ENCODE results near the gene PCDHA10.
"Not testable (repeated sequence)": the region's sequence is repeated elsewhere in the genome, so short reads cannot be mapped to it uniquely, and the experiment has no call there.

PCDHA10 gene

DNA sequence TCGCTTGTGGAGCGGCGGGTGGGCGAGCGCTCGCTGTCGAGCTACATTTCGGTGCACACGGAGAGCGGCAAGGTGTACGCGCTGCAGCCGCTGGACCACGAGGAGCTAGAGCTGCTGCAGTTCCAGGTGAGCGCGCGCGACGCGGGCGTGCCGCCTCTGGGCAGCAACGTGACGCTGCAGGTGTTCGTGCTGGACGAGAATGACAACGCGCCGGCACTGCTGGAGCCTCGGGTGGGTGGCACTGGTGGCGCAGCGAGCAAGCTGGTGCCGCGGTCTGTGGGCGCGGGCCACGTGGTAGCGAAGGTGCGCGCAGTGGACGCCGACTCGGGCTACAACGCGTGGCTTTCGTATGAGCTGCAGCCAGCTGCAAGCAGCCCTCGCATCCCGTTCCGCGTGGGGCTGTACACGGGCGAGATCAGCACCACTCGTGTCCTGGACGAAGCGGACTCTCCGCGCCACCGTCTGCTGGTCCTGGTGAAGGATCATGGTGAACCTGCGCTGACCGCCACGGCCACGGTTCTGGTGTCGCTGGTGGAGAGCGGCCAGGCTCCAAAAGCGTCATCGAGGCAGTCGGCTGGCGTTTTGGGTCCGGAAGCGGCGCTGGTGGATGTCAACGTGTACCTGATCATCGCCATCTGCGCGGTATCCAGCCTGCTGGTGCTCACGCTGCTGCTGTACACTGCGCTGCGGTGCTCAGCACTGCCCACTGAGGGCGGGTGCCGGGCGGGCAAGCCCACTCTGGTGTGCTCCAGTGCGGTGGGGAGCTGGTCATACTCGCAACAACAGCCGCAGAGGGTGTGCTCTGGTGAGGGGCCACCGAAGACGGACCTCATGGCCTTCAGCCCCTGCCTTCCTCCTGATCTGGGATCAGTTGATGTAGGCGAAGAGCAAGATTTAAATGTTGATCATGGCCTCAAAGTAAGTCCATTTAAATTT, 12.6 kb upstream of the PCDHA10 start:
- DNase-seq = no peak

- DNase-seq = not testable (repeated sequence)
Measured at GRCh38 chr5:140848139-140849102, 7.3 kb upstream of the PCDHA10 start, which contains the start of gene PCDHA9. PCDHA9 (plus strand) TSS chr5:140848382; CDS start chr5:140848496, 114 bp downstream.

DNA sequence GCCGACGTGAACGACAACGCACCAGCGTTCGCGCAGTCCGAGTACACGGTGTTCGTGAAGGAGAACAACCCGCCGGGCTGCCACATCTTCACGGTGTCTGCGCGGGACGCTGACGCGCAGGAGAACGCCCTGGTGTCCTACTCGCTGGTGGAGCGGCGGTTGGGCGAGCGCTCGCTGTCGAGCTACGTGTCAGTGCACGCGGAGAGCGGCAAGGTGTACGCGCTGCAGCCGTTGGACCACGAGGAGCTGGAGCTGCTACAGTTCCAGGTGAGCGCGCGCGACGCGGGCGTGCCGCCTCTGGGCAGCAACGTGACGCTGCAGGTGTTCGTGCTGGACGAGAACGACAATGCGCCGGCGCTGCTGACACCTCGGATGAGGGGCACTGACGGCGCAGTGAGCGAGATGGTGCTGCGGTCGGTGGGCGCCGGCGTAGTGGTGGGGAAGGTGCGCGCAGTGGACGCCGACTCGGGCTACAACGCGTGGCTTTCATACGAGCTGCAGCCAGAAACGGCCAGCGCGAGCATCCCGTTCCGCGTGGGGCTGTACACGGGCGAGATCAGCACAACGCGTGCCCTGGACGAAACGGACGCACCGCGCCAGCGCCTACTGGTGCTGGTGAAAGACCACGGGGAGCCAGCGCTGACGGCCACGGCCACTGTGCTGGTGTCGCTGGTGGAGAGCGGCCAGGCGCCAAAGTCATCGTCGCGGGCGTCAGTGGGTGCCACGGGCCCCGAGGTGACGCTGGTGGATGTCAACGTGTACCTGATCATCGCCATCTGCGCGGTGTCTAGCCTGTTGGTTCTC, 5.7 kb upstream of the PCDHA10 start:
- not testable (repeated sequence) for DNase-seq

- no peak for DNase-seq
Measured at GRCh38 chr5:140857177-140857986, 1.7 kb downstream of the PCDHA10 start.

- DNase-seq = no peak
Measured at GRCh38 chr5:140857987-140858240, 2.2 kb downstream of the PCDHA10 start.

DNA sequence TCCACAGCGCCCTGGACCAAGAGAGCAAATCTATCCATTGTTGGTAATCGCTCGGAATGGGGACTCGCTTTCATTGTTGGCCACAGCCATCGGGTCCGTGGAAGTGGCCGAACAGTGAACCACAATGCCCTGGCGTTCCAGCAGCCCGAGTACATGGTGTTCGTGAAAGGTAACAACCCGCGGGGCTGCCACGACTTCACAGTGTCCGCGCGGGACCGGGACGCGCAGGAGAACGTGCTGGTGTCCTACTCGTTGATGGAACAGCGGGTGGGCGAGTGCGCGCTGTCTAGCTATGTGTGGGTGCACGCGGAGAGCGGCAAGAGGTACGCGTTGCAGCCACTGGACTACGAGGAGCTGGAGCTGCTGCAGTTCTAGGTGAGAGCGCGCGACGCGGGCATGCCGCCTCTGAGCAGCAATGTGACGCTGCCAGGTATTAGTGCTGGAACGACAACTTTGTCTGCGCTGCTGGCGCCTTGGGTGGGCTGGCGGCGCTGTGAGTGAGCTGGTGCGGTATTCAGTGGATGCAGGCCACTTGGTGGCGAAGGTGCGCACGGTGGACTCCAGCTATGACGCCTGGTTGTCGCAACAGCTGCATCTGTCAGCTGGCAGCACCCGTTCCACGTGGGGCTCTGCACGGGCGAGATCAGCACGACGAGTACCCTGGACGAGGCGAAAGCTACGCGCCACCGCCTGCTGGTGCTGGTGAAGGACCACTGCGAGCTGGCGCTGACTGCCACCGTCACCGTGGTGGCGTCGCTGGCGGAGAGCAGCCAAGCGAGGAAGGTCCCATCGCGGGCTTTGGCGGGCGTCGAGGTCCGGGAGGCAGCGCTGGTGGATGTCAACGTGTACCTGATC, 7.0 kb downstream of the PCDHA10 start:
- no peak for DNase-seq

GRCh38 chr5:140868721-140869554, 13.2 kb downstream of the PCDHA10 start, which contains the start of gene PCDHA11:
PCDHA11 (plus strand) TSS chr5:140868957; CDS start chr5:140869104, 147 bp downstream.
- DNase-seq = no peak

DNA sequence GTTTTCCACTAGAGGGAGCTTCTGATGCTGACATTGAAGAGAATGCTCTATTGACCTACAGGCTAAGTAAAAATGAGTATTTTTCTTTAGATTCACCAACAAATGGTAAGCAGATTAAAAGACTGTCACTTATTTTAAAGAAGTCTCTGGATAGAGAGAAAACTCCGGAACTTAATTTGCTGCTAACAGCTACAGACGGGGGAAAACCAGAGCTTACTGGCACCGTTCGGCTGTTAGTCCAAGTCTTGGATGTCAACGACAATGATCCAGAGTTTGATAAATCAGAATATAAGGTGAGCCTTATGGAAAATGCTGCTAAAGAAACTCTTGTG, 13.8 kb downstream of the PCDHA10 start:
- no peak for DNase-seq

- no peak for DNase-seq
Measured at GRCh38 chr5:140870221-140871201, 14.8 kb downstream of the PCDHA10 start.

DNA sequence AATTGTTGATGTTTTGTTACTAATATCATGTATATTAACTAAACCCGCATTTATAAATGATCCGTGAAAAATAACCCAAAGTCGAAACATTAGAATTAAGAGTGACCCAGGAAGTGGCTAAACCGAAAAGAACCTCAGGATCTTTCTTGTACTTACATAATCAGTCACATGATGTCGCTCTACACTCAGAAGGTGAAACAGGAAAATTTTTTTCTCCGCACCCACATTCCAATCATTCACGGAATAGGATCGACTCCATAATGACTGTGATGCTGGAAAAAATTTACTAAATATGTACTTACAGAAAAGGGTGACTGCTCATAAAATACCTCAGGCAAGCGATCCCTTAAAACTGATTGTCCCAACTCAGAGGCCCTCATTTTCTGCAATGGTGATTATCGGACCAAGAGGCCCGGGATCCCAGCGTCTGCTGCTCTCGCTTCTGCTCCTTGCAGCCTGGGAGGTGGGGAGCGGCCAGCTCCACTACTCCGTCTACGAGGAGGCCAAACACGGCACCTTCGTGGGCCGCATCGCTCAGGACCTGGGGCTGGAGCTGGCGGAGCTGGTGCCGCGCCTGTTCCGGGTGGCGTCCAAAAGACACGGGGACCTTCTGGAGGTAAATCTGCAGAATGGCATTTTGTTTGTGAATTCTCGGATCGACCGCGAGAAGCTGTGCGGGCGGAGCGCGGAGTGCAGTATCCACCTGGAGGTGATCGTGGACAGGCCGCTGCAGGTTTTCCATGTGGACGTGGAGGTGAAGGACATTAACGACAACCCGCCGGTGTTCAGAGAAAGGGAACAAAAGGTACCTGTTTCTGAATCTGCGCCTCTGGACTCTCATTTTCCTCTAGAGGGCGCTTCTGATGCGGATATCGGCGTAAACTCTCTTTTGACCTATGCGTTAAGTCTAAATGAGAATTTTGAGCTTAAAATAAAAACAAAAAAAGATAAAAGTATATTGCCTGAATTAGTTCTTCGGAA, 19.7 kb downstream of the PCDHA10 start, which contains the start of gene PCDHA12:
Gene PCDHA12, plus strand, starts transcription at position 224 of the 981 bp plus-strand sequence. Its CDS starts 165 bp downstream, at position 389.
- DNase-seq = no peak

GRCh38 chr5:140876541-140877261, 21.0 kb downstream of the PCDHA10 start:
- DNase-seq = not testable (repeated sequence)

DNA sequence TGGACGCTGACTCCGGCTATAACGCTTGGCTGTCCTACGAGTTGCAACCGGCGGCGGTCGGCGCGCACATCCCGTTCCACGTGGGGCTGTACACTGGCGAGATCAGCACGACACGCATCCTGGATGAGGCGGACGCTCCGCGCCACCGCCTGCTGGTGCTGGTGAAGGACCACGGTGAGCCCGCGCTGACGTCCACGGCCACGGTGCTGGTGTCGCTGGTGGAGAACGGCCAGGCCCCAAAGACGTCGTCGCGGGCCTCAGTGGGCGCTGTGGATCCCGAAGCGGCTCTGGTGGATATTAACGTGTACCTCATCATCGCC, 21.5 kb downstream of the PCDHA10 start:
- no peak for DNase-seq

GRCh38 chr5:140881889-140882590, 26.3 kb downstream of the PCDHA10 start, which contains the start of gene PCDHA13:
PCDHA13 (plus strand) TSS chr5:140882124; CDS start chr5:140882269, 145 bp downstream.
- DNase-seq = no peak

- peak; percentile 1 to 66 for DNase-seq
Measured at GRCh38 chr5:140882591-140882899, 26.8 kb downstream of the PCDHA10 start.

GRCh38 chr5:140883373-140883772, 27.7 kb downstream of the PCDHA10 start:
- DNase-seq = no peak

All from NCI-H526 (cell line).